Spinal cord (tissue), 10 donors: ENCODE measurements around the gene VIL1. TPM values are rescaled to one million over a fixed set of nuclear protein-coding genes. Genes with fewer than 3 reads are reported as not detected.
A peak's percentile ranks its signal among the peaks of the same experiment; 100 is the strongest.

Experiments
- DNase-seq, 6 donors: peaks; one replicate each; pipeline versions ENCODE4 v3.0.0 to v3.0.0-alpha.2; 2013 to 2015; ENCODE audit warnings: low spot score in 6 of 6, low read depth in 4 of 6
- H3K27ac ChIP-seq: one replicate; pipeline ENCODE4 v1.5.1; 2013; ENCODE audit warnings: low read depth, low read length, control low read depth
- H3K27me3 ChIP-seq: one replicate; pipeline ENCODE4 v1.6.1; 2013; ENCODE audit warnings: low read length; ENCODE audit not compliant: control insufficient read depth, insufficient read depth
- H3K36me3 ChIP-seq: one replicate; pipeline ENCODE4 v1.6.1; 2013; ENCODE audit warnings: low read length; ENCODE audit not compliant: control insufficient read depth, insufficient read depth
- H3K4me1 ChIP-seq: one replicate; pipeline ENCODE4 v1.6.1; 2013; ENCODE audit warnings: low read length; ENCODE audit not compliant: control insufficient read depth, insufficient read depth
- H3K4me3 ChIP-seq: one replicate; pipeline ENCODE4 v1.5.1; 2013; ENCODE audit warnings: low read depth, low read length, control low read depth
- H3K9me3 ChIP-seq: one replicate; pipeline ENCODE4 v1.6.1; 2013; ENCODE audit warnings: low read length; ENCODE audit not compliant: control insufficient read depth, insufficient read depth
- WGBS: methylation state at CpG from one replicate; pipeline ENCODE4 v1.1.5; 2013; ENCODE audit warnings: missing lambda C conversion rate; ENCODE audit not compliant: insufficient coverage; 5-methylcytosine and 5-hydroxymethylcytosine counted together
- polyA plus RNA-seq, 2 donors: library from polyadenylated mRNA; unstranded; fragments of 120-200 nt; gene quantifications; one replicate each; pipeline ENCODE4 v1.2.1, GENCODE V29; 2013; ENCODE audit not compliant: insufficient read length in 2 of 2
- total RNA-seq, 2 donors: library from RNA; depleted of rRNA in 1 of 2; stranded (reverse); fragments of 120-200 nt in 1 of 2; fragments of >200 nt in 1 of 2; gene quantifications; one replicate each; pipeline versions ENCODE4 v1.2.3 to v1.2.4, GENCODE V29; 2013 to 2014
- donor health status: healthy.

Gene VIL1
- total and polyA plus RNA-seq, 4 donors = 0.11 to 1.3 (median 0.48) TPM; not detected in 1

GRCh38 chr2:218393750-218394290, 25.1 kb upstream of the VIL1 start:
- Histone ChIP-seq H3K27me3 (peaks cover 23% of the 10 kb centered on the region), H3K4me1 (peaks cover 31% of the 10 kb centered on the region), H3K27ac (no peak overlapping the region), H3K4me3 (no peak overlapping the region), H3K9me3 (no peaks in the 10 kb centered on the region), H3K36me3 (no peaks in the 10 kb centered on the region)
- DNase-seq = no peak
- WGBS = 57% methylated on average over 8 of the region's 8 CpGs

DNA sequence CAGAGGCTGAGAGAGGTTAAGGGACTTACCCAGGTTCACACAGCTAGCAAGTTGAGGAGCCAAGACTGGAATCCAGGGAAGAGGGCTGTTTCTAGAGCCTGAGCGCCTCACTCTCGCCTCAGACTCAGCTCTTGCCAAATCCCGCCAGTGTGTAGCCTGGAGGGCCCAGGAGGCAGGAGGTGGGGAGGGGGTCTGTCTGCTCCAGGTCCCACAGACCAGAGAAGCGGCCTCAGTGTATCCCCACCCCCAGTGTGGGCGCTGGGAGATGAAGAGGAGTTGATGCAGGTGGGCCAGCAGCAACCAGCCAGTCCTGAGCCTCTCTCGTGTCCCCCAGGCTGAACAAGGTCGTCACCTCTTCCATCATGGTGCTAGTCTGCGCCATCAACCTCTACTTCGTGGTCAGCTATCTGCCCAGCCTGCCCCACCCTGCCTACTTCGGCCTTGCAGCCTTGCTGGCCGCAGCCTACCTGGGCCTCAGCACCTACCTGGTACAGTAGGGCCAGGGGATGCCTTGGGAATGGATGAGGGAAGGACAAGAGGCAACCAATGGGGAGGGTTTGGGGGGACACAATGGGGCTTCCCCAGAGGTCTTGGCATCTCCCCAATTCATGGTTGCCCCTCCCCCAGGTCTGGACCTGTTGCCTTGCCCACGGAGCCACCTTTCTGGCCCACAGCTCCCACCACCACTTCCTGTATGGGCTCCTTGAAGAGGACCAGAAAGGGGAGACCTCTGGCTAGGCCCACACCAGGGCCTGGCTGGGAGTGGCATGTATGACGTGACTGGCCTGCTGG, 24.4 kb upstream of the VIL1 start:
- WGBS = 89% methylated on average over 10 of the region's 13 CpGs
- H3K4me3 ChIP-seq = no peak overlapping the region
- H3K27me3 ChIP-seq = peaks cover 28% of the 10 kb centered on the region
- peaks cover 36% of the 10 kb centered on the region for H3K4me1 ChIP-seq
- no peak for DNase-seq
- no peak overlapping the region for H3K27ac ChIP-seq
- H3K36me3 ChIP-seq = no peaks in the 10 kb centered on the region
- no peaks in the 10 kb centered on the region for H3K9me3 ChIP-seq

DNA sequence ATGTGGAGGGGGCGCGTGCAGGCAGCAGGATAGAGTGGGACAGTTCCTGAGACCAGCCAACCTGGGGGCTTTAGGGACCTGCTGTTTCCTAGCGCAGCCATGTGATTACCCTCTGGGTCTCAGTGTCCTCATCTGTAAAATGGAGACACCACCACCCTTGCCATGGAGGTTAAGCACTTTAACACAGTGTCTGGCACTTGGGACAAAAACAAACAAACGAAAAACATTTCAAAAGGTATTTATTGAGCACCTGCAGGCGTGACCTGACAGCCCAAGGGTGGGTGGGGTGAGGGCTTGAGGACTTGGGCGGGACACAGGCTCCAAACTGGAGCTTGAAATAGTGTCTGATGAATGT, 23.9 kb upstream of the VIL1 start:
- no peak overlapping the region for H3K27ac ChIP-seq
- H3K36me3 ChIP-seq = no peaks in the 10 kb centered on the region
- H3K27me3 ChIP-seq = peaks cover 28% of the 10 kb centered on the region
- WGBS = 97% methylated on average over 3 of the region's 6 CpGs
- no peak overlapping the region for H3K4me3 ChIP-seq
- H3K4me1 ChIP-seq = peaks cover 36% of the 10 kb centered on the region
- no peak for DNase-seq
- H3K9me3 ChIP-seq = no peaks in the 10 kb centered on the region

DNA sequence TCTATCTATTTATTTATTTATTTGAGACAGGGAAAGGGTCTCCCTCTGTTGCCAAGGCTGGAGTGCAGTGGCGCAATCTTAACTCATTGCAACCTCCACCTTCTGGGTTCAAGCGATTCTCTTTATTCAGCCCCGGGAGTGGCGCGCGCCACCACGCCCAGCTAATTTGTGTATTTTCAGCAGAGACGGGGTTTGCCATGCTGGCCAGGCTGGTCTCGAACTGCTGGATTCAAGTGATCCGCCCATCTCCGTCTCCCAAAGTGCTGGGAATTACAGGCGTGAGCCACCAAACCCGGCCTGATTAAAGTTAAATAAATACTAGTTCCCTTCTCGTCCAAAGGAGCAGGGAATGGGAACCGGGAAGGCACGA, 23.5 kb upstream of the VIL1 start:
- 10% methylated on average over 16 of the region's 16 CpGs for WGBS
- Histone ChIP-seq H3K9me3 (no peaks in the 10 kb centered on the region), H3K36me3 (no peaks in the 10 kb centered on the region), H3K27me3 (peaks cover 28% of the 10 kb centered on the region), H3K4me1 (peaks cover 36% of the 10 kb centered on the region), H3K27ac (peak overlapping the region; percentile 99), H3K4me3 (peak overlapping the region; percentile 97)
- no peak for DNase-seq

- Histone ChIP-seq H3K27ac (peak overlapping the region; percentile 99), H3K27me3 (peaks cover 28% of the 10 kb centered on the region), H3K36me3 (peaks cover 1% of the 10 kb centered on the region), H3K4me3 (peak overlapping the region; percentile 97), H3K4me1 (peaks cover 43% of the 10 kb centered on the region), H3K9me3 (no peaks in the 10 kb centered on the region)
- under 1% methylated on average over 42 of the region's 57 CpGs for WGBS
- DNase-seq = peak; percentile 90 to 99 (median 94)
Observed at GRCh38 chr2:218395826-218396687, 22.9 kb upstream of the VIL1 start.

GRCh38 chr2:218396688-218397462, 22.0 kb upstream of the VIL1 start:
- Histone ChIP-seq H3K27ac (peak overlapping the region; percentile 99), H3K27me3 (peaks cover 28% of the 10 kb centered on the region), H3K9me3 (no peaks in the 10 kb centered on the region), H3K4me1 (peaks cover 51% of the 10 kb centered on the region), H3K36me3 (peaks cover 10% of the 10 kb centered on the region), H3K4me3 (peak overlapping the region; percentile 97)
- no peak for DNase-seq
- 1% methylated on average over 24 of the region's 27 CpGs for WGBS

DNA sequence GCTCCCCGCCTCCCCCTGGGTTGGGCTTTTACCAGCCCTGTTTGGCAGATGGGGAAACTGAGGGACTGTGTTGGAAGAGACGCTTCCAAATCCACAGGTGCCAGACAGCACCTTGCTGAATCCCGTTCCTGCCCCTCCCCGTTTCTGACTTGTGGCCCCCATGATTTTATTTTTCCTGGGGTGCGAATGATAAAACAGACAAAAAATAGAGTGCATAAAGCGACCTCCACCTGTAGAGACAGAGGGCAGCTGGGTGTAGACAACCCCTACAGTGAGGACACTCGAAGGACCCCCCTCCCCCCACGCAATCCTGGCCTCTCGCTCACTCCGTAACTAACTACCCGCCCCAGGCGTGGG, 21.5 kb upstream of the VIL1 start:
- Histone ChIP-seq H3K36me3 (peaks cover 15% of the 10 kb centered on the region), H3K4me1 (peaks cover 56% of the 10 kb centered on the region), H3K9me3 (no peaks in the 10 kb centered on the region), H3K4me3 (peak overlapping the region; percentile 97), H3K27ac (peak overlapping the region; percentile 99), H3K27me3 (peaks cover 28% of the 10 kb centered on the region)
- WGBS = 6% methylated on average over 3 of the region's 12 CpGs
- DNase-seq = no peak

- peak overlapping the region; percentile 99 for H3K27ac ChIP-seq
- H3K27me3 ChIP-seq = peaks cover 28% of the 10 kb centered on the region
- peak in 1 of 6 donors; percentile 56 for DNase-seq
- H3K9me3 ChIP-seq = no peaks in the 10 kb centered on the region
- H3K4me3 ChIP-seq = peak overlapping the region; percentile 46
- H3K4me1 ChIP-seq = peaks cover 60% of the 10 kb centered on the region
- 2% methylated on average over 32 of the region's 35 CpGs for WGBS
- peaks cover 20% of the 10 kb centered on the region for H3K36me3 ChIP-seq
Observed at GRCh38 chr2:218397820-218398436, 21.0 kb upstream of the VIL1 start.
